Heart right ventricle (tissue), 16 donors: Measurements from ENCODE around the gene RET. TPM values are rescaled to one million over a fixed set of nuclear protein-coding genes. Genes with fewer than 3 reads are reported as not detected.

ENCODE experiments used
- ATAC-seq, 8 donors: fragments of 200-7000 bp; cut with Tn5 transposase; one replicate each; pipeline ENCODE4 v1.9.1; 2020; ENCODE audit warnings: mild to moderate bottlenecking in 8 of 8, moderate library complexity in 8 of 8, moderate number of reproducible peaks in 1 of 8
- DNase-seq, 2 donors: peaks; one replicate each; pipeline ENCODE4 v3.0.0-alpha.2; 2020
- H3K27ac ChIP-seq, 10 donors: fragments of 200-600 bp; sonication (generic) in 2 of 10; one replicate each; pipeline versions ENCODE4 v1.5.0 to v1.8.0; 2020 to 2022; ENCODE audit warnings: mild to moderate bottlenecking in 3 of 10
- H3K27me3 ChIP-seq, 7 donors: fragments of 200-600 bp; one replicate each; pipeline ENCODE4 v1.8.0; 2021 to 2022; ENCODE audit warnings: mild to moderate bottlenecking in 2 of 7
- H3K36me3 ChIP-seq, 9 donors: fragments of 200-600 bp; sonication (generic) in 1 of 9; one replicate each; pipeline versions ENCODE4 v1.5.0 to v1.8.0; 2020 to 2022; ENCODE audit warnings: mild to moderate bottlenecking in 2 of 9
- H3K4me1 ChIP-seq, 9 donors: fragments of 200-600 bp; sonication (generic) in 1 of 9; one replicate each; pipeline versions ENCODE4 v1.5.0 to v1.8.0; 2020 to 2022; ENCODE audit warnings: mild to moderate bottlenecking in 4 of 9
- H3K4me3 ChIP-seq, 10 donors: fragments of 200-600 bp; sonication (generic) in 2 of 10; one replicate each; pipeline versions ENCODE4 v1.5.0 to v1.8.0; 2020 to 2022; ENCODE audit warnings: mild to moderate bottlenecking in 7 of 10, moderate library complexity in 2 of 10
- H3K9me3 ChIP-seq, 11 donors: fragments of 200-600 bp in 10 of 11; sonication (generic) in 2 of 11; one replicate each; pipeline versions ENCODE4 v1.5.0 to v1.8.0; 2013 to 2022; ENCODE audit warnings: mild to moderate bottlenecking in 2 of 11, control low read depth in 1 of 11, moderate library complexity in 1 of 11
- CTCF ChIP-seq, 9 donors: fragments of 200-600 bp; sonication (generic) in 2 of 9; IDR thresholded peaks; one replicate each; pipeline versions ENCODE4 v1.5.0 to v1.8.0; 2021 to 2022; ENCODE audit warnings: antibody characterized with exemption in 9 of 9, mild to moderate bottlenecking in 5 of 9, moderate library complexity in 1 of 9
- WGBS, 2 donors: extraction: QIAGEN DNeasy Blood & Tissue Kit; methylation state at CpG; one replicate each; pipeline ENCODE4 v1.1.7; 2013; ENCODE audit warnings: inconsistent platforms in 1 of 2; 5-methylcytosine and 5-hydroxymethylcytosine counted together
- intact Hi-C, 10 donors: fragments of 100-400 bp; cut with DNase I; formaldehyde crosslinking; loops; one replicate each; pipeline versions ENCODE4 v1.11.1 to v1.14.2; 2022
- polyA plus RNA-seq, 2 donors: library from polyadenylated mRNA; stranded (reverse); fragments of 200-250 nt; gene quantifications; one replicate each; pipeline ENCODE4 v1.2.3, GENCODE V29; 2013
- total RNA-seq, 10 donors: library from RNA; stranded (reverse); fragmentation: NEBNext Ultra II Directional in 3 of 10; extraction: Animal tissue kit (Norgen Biotek cat#: 25700) in 3 of 10; gene quantifications; one replicate each; pipeline versions ENCODE4 v1.2.1 to v1.2.4, GENCODE V29; 2021 to 2023
- donor health status: Arrhythmogenic right ventricular cardiomyopathy.
- donor health status: ischemic (EF 13 %, LVEDD 7.1; RV severe dilation, severe dysfunction).
- donor health status: healthy with polysubstance abuse.
- donor health status: DM: no; HTN: yes; CAD: no.
- donor health status: DM: no; HTN: no; CAD: no.
- donor health status: ischemic (EF 25% LVEDD 6.9; RV normal size, moderate dysfunction).
- donor health status: ischemic (EF 25% LVEDD 5.7; RV mildly dilated, moderate dysfunction).
- donor health status: healthy.
- donor health status: DM: yes; HTN: yes; CAD: no.
- donor health status: Ischemic cardiomyopathy.
- donor health status: ischemic (EF 35%, LVEDD 5.7; RV mildly dilated, moderate dysfunction).
- donor health status: nonischemic (EF 11% LVEDD 7.7; RV severe dilation, severe dysfunction).
- donor health status: DM: yes; HTN: yes; CAD: no.
- donor health status: PGD.
- donor health status: ischemic (EF 29% LVEDD 5.4; RV normal size, mild dysfunction).
- donor health status: nonischemic (EF 23%, LVEDD 6.1; RV moderate dilation, normal function).

Gene RET
- total and polyA plus RNA-seq, 12 donors = 0.38 to 2.6 (median 1.2) TPM

GRCh38 chr10:43049081-43049551 is 27.8 kb upstream of the RET start:
- Histone ChIP-seq H3K27me3 (peaks cover 0 to 39% (median 11%) of the 10 kb centered on the region in 7 donors), H3K9me3 (no peaks in the 10 kb centered on the region), H3K4me1 (no peaks in the 10 kb centered on the region), H3K4me3 (no peak overlapping the region), H3K27ac (no peak overlapping the region), H3K36me3 (no peaks in the 10 kb centered on the region)
- intact Hi-C loops = no loop called here
- no peak for TF ChIP-seq CTCF (IDR thresholded peaks at IDR 0.05)
- peak in 2 of 8 donors; percentile 59 to 64 for ATAC-seq
- no peak for DNase-seq
- 73 to 81% methylated on average over 10 of the region's 10 CpGs for WGBS, 2 donors

- no peak for DNase-seq
- H3K9me3 ChIP-seq = peaks cover 0 to under 1% (median 0%) of the 10 kb centered on the region in 11 donors
- peaks cover 0 to 39% (median 11%) of the 10 kb centered on the region in 7 donors for H3K27me3 ChIP-seq
- ATAC-seq = no peak
- no peaks in the 10 kb centered on the region for H3K4me1 ChIP-seq
- no peaks in the 10 kb centered on the region for H3K36me3 ChIP-seq
- no peak for TF ChIP-seq CTCF (IDR thresholded peaks at IDR 0.05)
- H3K4me3 ChIP-seq = no peak overlapping the region
- intact Hi-C loops = no loop called here
- no peak overlapping the region for H3K27ac ChIP-seq
Observed at GRCh38 chr10:43050011-43050410, 26.9 kb upstream of the RET start.

- H3K36me3 ChIP-seq = no peaks in the 10 kb centered on the region
- peaks cover 0 to 26% (median 12%) of the 10 kb centered on the region in 7 donors for H3K27me3 ChIP-seq
- peaks cover 0 to 4% (median 0%) of the 10 kb centered on the region in 11 donors for H3K9me3 ChIP-seq
- WGBS, 2 donors = 72 to 75% methylated on average over 8 of the region's 8 CpGs
- intact Hi-C loops = no loop called here
- H3K4me1 ChIP-seq = peaks cover 0 to 7% (median 0%) of the 10 kb centered on the region in 9 donors
- TF ChIP-seq CTCF (IDR thresholded peaks at IDR 0.05) = no peak
- DNase-seq (no peak), ATAC-seq (no peak)
- no peak overlapping the region for H3K27ac ChIP-seq
- H3K4me3 ChIP-seq = no peak overlapping the region
Observed at GRCh38 chr10:43053825-43054224, 23.0 kb upstream of the RET start.

- intact Hi-C loops = no loop called here
- Histone ChIP-seq H3K27ac (no peak overlapping the region), H3K9me3 (peaks cover 0 to 4% (median 0%) of the 10 kb centered on the region in 11 donors), H3K36me3 (no peaks in the 10 kb centered on the region), H3K27me3 (peaks cover 0 to 23% (median 9%) of the 10 kb centered on the region in 7 donors), H3K4me3 (no peak overlapping the region), H3K4me1 (peaks cover 0 to 7% (median 0%) of the 10 kb centered on the region in 9 donors)
- no peak for DNase-seq
- WGBS, 2 donors = 80% methylated on average over 3 of the region's 3 CpGs
- no peak for TF ChIP-seq CTCF (IDR thresholded peaks at IDR 0.05)
- ATAC-seq = no peak
Observed at GRCh38 chr10:43054593-43054992, 22.3 kb upstream of the RET start.
